Aorta (tissue), 5 donors: ENCODE measurements around the gene DCANP1. TPM values are rescaled to one million over a fixed set of nuclear protein-coding genes. Genes with fewer than 3 reads are reported as not detected.

Source experiments
- ATAC-seq: fragments of 200-7000 bp; cut with Tn5 transposase; one replicate; pipeline ENCODE4 v1.9.1; 2022; ENCODE audit warnings: moderate library complexity; ENCODE audit not compliant: low FRiP score
- DNase-seq, 2 donors: peaks; one replicate each; pipeline ENCODE4 v3.0.0-alpha.2; 2020
- H3K27ac ChIP-seq, 2 donors: one replicate each; pipeline ENCODE4 v1.5.1; 2013; ENCODE audit warnings: low read length in 2 of 2, mild to moderate bottlenecking in 2 of 2, moderate library complexity in 2 of 2, control low read depth in 1 of 2, inconsistent platforms in 1 of 2, low read depth in 1 of 2
- H3K27me3 ChIP-seq, 2 donors: one replicate each; pipeline ENCODE4 v1.6.1; 2013; ENCODE audit warnings: control low read depth in 1 of 2, low read length in 1 of 2, mild to moderate bottlenecking in 1 of 2, moderate library complexity in 1 of 2; ENCODE audit not compliant: insufficient read depth in 2 of 2, control insufficient read depth in 1 of 2
- H3K36me3 ChIP-seq, 2 donors: one replicate each; pipeline ENCODE4 v1.6.1; 2013; ENCODE audit warnings: control low read depth in 1 of 2, low read length in 1 of 2, mild to moderate bottlenecking in 1 of 2; ENCODE audit not compliant: insufficient read depth in 2 of 2, control insufficient read depth in 1 of 2
- H3K4me1 ChIP-seq, 2 donors: one replicate each; pipeline ENCODE4 v1.6.1; 2013; ENCODE audit warnings: low read length in 2 of 2, control low read depth in 1 of 2, mild to moderate bottlenecking in 1 of 2, moderate library complexity in 1 of 2; ENCODE audit not compliant: insufficient read depth in 2 of 2, control insufficient read depth in 1 of 2
- H3K4me3 ChIP-seq, 2 donors: one replicate each; pipeline ENCODE4 v1.5.1; 2013; ENCODE audit warnings: low read length in 2 of 2, control low read depth in 1 of 2, mild to moderate bottlenecking in 1 of 2
- H3K9me3 ChIP-seq: one replicate; pipeline ENCODE4 v1.6.1; 2013; ENCODE audit warnings: mild to moderate bottlenecking, low read length; ENCODE audit not compliant: control insufficient read depth
- WGBS, 2 donors: extraction: QIAGEN DNeasy Blood & Tissue Kit; methylation state at CpG; one replicate each; pipeline ENCODE4 v1.1.7; 2013; 5-methylcytosine and 5-hydroxymethylcytosine counted together
- intact Hi-C, 2 donors: fragments of 100-400 bp; cut with DNase I; formaldehyde crosslinking; loops; one replicate each; pipeline versions ENCODE4 v1.14.2 to v1.15.0; 2022
- polyA plus RNA-seq, 2 donors: library from polyadenylated mRNA; stranded (reverse); fragments of 200-250 nt; gene quantifications; one replicate each; pipeline ENCODE4 v1.2.3, GENCODE V29; 2013
- total RNA-seq, 2 donors: library from RNA; stranded (reverse); fragmentation: NEBNext Ultra II Directional; extraction: Animal tissue kit (Norgen Biotek cat#: 25700); gene quantifications; one replicate each; pipeline ENCODE4 v1.2.1, GENCODE V29; 2021
- donor health status: healthy with polysubstance abuse.
- donor health status: Bipolar disorder and iron deficiency.
- donor health status: DM: no; HTN: no; CAD: no.
- donor health status: DM: no; HTN: no; CAD: no.
- donor health status: DM: yes; HTN: yes; CAD: no.

DCANP1 gene
- total and polyA plus RNA-seq, 4 donors: 0.10 TPM; not detected in 3

- no peaks in the 10 kb centered on the region for H3K4me1 ChIP-seq
- intact Hi-C loops: no loop called here
- H3K36me3 ChIP-seq: no peaks in the 10 kb centered on the region
- ATAC-seq: no peak
- H3K4me3 ChIP-seq: no peak overlapping the region
- peak in 1 of 2 donors; percentile 9 for DNase-seq
- no peaks in the 10 kb centered on the region for H3K9me3 ChIP-seq
- H3K27ac ChIP-seq: no peak overlapping the region
- WGBS, 2 donors: 97 to 100% methylated on average over 4 of the region's 4 CpGs
- no peaks in the 10 kb centered on the region for H3K27me3 ChIP-seq
Observed at GRCh38 chr5:135481909-135482311, 34.8 kb upstream of the DCANP1 start.

- H3K27me3 ChIP-seq: no peaks in the 10 kb centered on the region
- peak; percentile 14 to 67 for DNase-seq
- ATAC-seq: no peak
Observed at GRCh38 chr5:135481387-135481786, 34.2 kb upstream of the DCANP1 start.

GRCh38 chr5:135480511-135480910, 33.4 kb upstream of the DCANP1 start:
- H3K27me3 ChIP-seq: no peaks in the 10 kb centered on the region

More at GRCh38 chr5:135481387-135481786, 34.2 kb upstream of the DCANP1 start:
- no peak overlapping the region for H3K27ac ChIP-seq
- H3K4me3 ChIP-seq: no peak overlapping the region
- H3K4me1 ChIP-seq: no peaks in the 10 kb centered on the region
- no peaks in the 10 kb centered on the region for H3K36me3 ChIP-seq
- 60 to 75% methylated on average over 5 of the region's 5 CpGs for WGBS, 2 donors
- intact Hi-C loops: no loop called here
- H3K9me3 ChIP-seq: no peaks in the 10 kb centered on the region

GRCh38 chr5:135478938-135479337, 31.8 kb upstream of the DCANP1 start:
- Histone ChIP-seq H3K27ac (no peak overlapping the region), H3K27me3 (no peaks in the 10 kb centered on the region), H3K36me3 (no peaks in the 10 kb centered on the region), H3K4me3 (no peak overlapping the region), H3K9me3 (no peaks in the 10 kb centered on the region), H3K4me1 (no peaks in the 10 kb centered on the region)
- ATAC-seq (no peak), DNase-seq (peak in 1 of 2 donors; percentile 45)
- WGBS, 2 donors: 80 to 95% methylated on average over 4 of the region's 4 CpGs
- intact Hi-C loops: no loop called here

More at GRCh38 chr5:135480511-135480910, 33.4 kb upstream of the DCANP1 start:
- no peak overlapping the region for H3K4me3 ChIP-seq
- ATAC-seq (no peak), DNase-seq (peak in 1 of 2 donors; percentile 2)
- H3K4me1 ChIP-seq: no peaks in the 10 kb centered on the region
- no peaks in the 10 kb centered on the region for H3K36me3 ChIP-seq
- intact Hi-C loops: no loop called here
- WGBS, 2 donors: 74 to 83% methylated on average over 5 of the region's 5 CpGs
- H3K9me3 ChIP-seq: no peaks in the 10 kb centered on the region
- H3K27ac ChIP-seq: no peak overlapping the region

- H3K4me1 ChIP-seq: no peaks in the 10 kb centered on the region
- DNase-seq: peak in 1 of 2 donors; percentile 34
- WGBS, 2 donors: 44 to 51% methylated on average over 14 of the region's 14 CpGs
- H3K36me3 ChIP-seq: no peaks in the 10 kb centered on the region
- H3K27me3 ChIP-seq: no peaks in the 10 kb centered on the region
- H3K9me3 ChIP-seq: no peaks in the 10 kb centered on the region
- no peak overlapping the region for H3K4me3 ChIP-seq
- no peak overlapping the region for H3K27ac ChIP-seq
- intact Hi-C loops: no loop called here
- ATAC-seq: no peak
Observed at GRCh38 chr5:135477613-135478066, 30.5 kb upstream of the DCANP1 start.

- no peak for ATAC-seq
Observed at GRCh38 chr5:135476615-135477581, 29.8 kb upstream of the DCANP1 start.

GRCh38 chr5:135473956-135474670, 27.0 kb upstream of the DCANP1 start:
- intact Hi-C loops: no loop called here
- Histone ChIP-seq H3K36me3 (no peaks in the 10 kb centered on the region), H3K9me3 (no peaks in the 10 kb centered on the region), H3K4me3 (no peak overlapping the region), H3K27ac (no peak overlapping the region), H3K27me3 (no peaks in the 10 kb centered on the region), H3K4me1 (no peaks in the 10 kb centered on the region)
- 63 to 71% methylated on average over 12 of the region's 12 CpGs for WGBS, 2 donors
- DNase-seq (peak; percentile 22 to 61), ATAC-seq (no peak)

More at GRCh38 chr5:135476615-135477581, 29.8 kb upstream of the DCANP1 start:
- intact Hi-C loops: no loop called here
- 34 to 40% methylated on average over 24 of the region's 24 CpGs for WGBS, 2 donors
- no peaks in the 10 kb centered on the region for H3K4me1 ChIP-seq
- DNase-seq: peak in 1 of 2 donors; percentile 32
- H3K36me3 ChIP-seq: no peaks in the 10 kb centered on the region
- H3K27me3 ChIP-seq: no peaks in the 10 kb centered on the region
- no peak overlapping the region for H3K27ac ChIP-seq
- no peak overlapping the region for H3K4me3 ChIP-seq
- no peaks in the 10 kb centered on the region for H3K9me3 ChIP-seq

- no peaks in the 10 kb centered on the region for H3K27me3 ChIP-seq
- 74 to 82% methylated on average over 5 of the region's 5 CpGs for whole genome bisulfite sequencing, 2 donors
- no peaks in the 10 kb centered on the region for H3K4me1 ChIP-seq
- DNase-seq (peak; percentile 10 to 12), ATAC-seq (no peak)
- H3K36me3 ChIP-seq: no peaks in the 10 kb centered on the region
- no peak overlapping the region for H3K4me3 ChIP-seq
- no peaks in the 10 kb centered on the region for H3K9me3 ChIP-seq
- no peak overlapping the region for H3K27ac ChIP-seq
- intact Hi-C loops: no loop called here
Observed at GRCh38 chr5:135472141-135472540, 25.0 kb upstream of the DCANP1 start.
